MM.1S (cell line): ENCODE data around the gene TYW5.

Experiments
- DNase-seq: peaks from one replicate; pipeline ENCODE4 v3.0.0-alpha.2; 2015
- H2AFZ ChIP-seq: fragments of 300-600 bp; sonication (generic); 2 replicates; pipeline ENCODE4 v1.6.0; 2016; ENCODE audit warnings: antibody characterized with exemption, low read length
- H3F3A ChIP-seq: fragments of 300-600 bp; sonication (generic); 2 replicates; pipeline ENCODE4 v1.6.1; 2016; ENCODE audit warnings: mild to moderate bottlenecking, antibody characterized with exemption, low read length, moderate library complexity, mixed read lengths; ENCODE audit not compliant: insufficient read depth
- H3K27ac ChIP-seq: fragments of 300-600 bp; sonication (generic); 2 replicates; pipeline ENCODE4 v1.5.1; 2016; ENCODE audit warnings: mild to moderate bottlenecking, low read length
- H3K27me3 ChIP-seq: fragments of 300-600 bp; sonication (generic); replicated peaks from 2 replicates; pipeline ENCODE4 v1.6.0; 2016; ENCODE audit warnings: low read length; ENCODE audit not compliant: insufficient read depth
- H3K36me3 ChIP-seq: fragments of 300-600 bp; sonication (generic); replicated peaks from 2 replicates; pipeline ENCODE4 v1.6.1; 2016; ENCODE audit warnings: mild to moderate bottlenecking, low read length, mixed read lengths; ENCODE audit not compliant: insufficient read depth
- H3K4me1 ChIP-seq: fragments of 300-600 bp; sonication (generic); 2 replicates; pipeline ENCODE4 v1.6.1; 2016; ENCODE audit warnings: low read length, mixed read lengths
- H3K4me2 ChIP-seq: fragments of 300-600 bp; sonication (generic); 2 replicates; pipeline ENCODE4 v1.6.0; 2016; ENCODE audit warnings: low read depth, low read length
- H3K4me3 ChIP-seq: fragments of 300-600 bp; sonication (generic); 2 replicates; pipeline ENCODE4 v1.5.1; 2016; ENCODE audit warnings: low read length, mixed read lengths
- H3K79me2 ChIP-seq: fragments of 300-600 bp; sonication (generic); 2 replicates; pipeline ENCODE4 v1.6.1; 2016; ENCODE audit warnings: mixed run types, low read length, mixed read lengths
- H3K9ac ChIP-seq: fragments of 300-600 bp; sonication (generic); 2 replicates; pipeline ENCODE4 v1.6.1; 2016; ENCODE audit warnings: low read length, mixed read lengths
- H3K9me2 ChIP-seq: fragments of 300-600 bp; sonication (generic); replicated peaks from 2 replicates; pipeline ENCODE4 v1.6.1; 2016; ENCODE audit warnings: mild to moderate bottlenecking, low read length, mixed read lengths; ENCODE audit not compliant: insufficient read depth
- H3K9me3 ChIP-seq: fragments of 300-600 bp; sonication (generic); replicated peaks from 2 replicates; pipeline ENCODE4 v1.6.1; 2016; ENCODE audit warnings: mild to moderate bottlenecking, low read length, mixed read lengths; ENCODE audit not compliant: insufficient read depth
- H4K20me1 ChIP-seq: fragments of 300-600 bp; sonication (generic); 2 replicates; pipeline ENCODE4 v1.6.1; 2016; ENCODE audit warnings: mild to moderate bottlenecking, low read length, moderate library complexity, mixed read lengths; ENCODE audit not compliant: insufficient read depth
- CTCF ChIP-seq: fragments of 300-600 bp; sonication (generic); IDR thresholded peaks from 2 replicates; pipeline ENCODE4 v1.5.1; 2016; ENCODE audit warnings: antibody characterized with exemption, low read length, mixed read lengths
- EZH2 ChIP-seq: fragments of 300-600 bp; sonication (generic); optimal IDR thresholded peaks from 2 replicates; pipeline ENCODE3; 2017; ENCODE audit warnings: low read depth, mild to moderate bottlenecking, antibody characterized with exemption, low read length, mixed read lengths
- EZH2phosphoT487 ChIP-seq: fragments of 300-600 bp; sonication (generic); IDR thresholded peaks from 2 replicates; pipeline ENCODE4 v1.6.1; 2018; ENCODE audit warnings: antibody characterized with exemption, low read length

TYW5 gene

GRCh38 chr2:199992296-199992695 is 37.0 kb upstream of the TYW5 start:
- Histone ChIP-seq H3K9me2 (no peaks in the 10 kb centered on the region), H3K9ac (no peak overlapping the region), H3K9me3 (no peaks in the 10 kb centered on the region), H3F3A (no peaks in the 10 kb centered on the region), H2AFZ (no peak overlapping the region), H3K36me3 (no peaks in the 10 kb centered on the region), H3K27ac (no peak overlapping the region), H3K4me1 (no peaks in the 10 kb centered on the region), H3K79me2 (no peaks in the 10 kb centered on the region), H3K4me3 (no peak overlapping the region), H4K20me1 (no peaks in the 10 kb centered on the region), H3K27me3 (no peaks in the 10 kb centered on the region), H3K4me2 (no peak overlapping the region)
- DNase-seq, result no peak
- no peak for TF ChIP-seq EZH2
- TF ChIP-seq CTCF, result no peak
- no peak for TF ChIP-seq EZH2phosphoT487

- H3K9me3 ChIP-seq, result no peaks in the 10 kb centered on the region
- H3K4me1 ChIP-seq, result no peaks in the 10 kb centered on the region
- no peaks in the 10 kb centered on the region for H3K36me3 ChIP-seq
- H3K27me3 ChIP-seq, result no peaks in the 10 kb centered on the region
- H3K4me2 ChIP-seq, result no peak overlapping the region
- no peak for DNase-seq
- no peaks in the 10 kb centered on the region for H3F3A ChIP-seq
- no peaks in the 10 kb centered on the region for H3K79me2 ChIP-seq
- no peaks in the 10 kb centered on the region for H4K20me1 ChIP-seq
- no peaks in the 10 kb centered on the region for H3K9me2 ChIP-seq
- TF ChIP-seq CTCF (no peak), EZH2 (no peak), EZH2phosphoT487 (no peak)
- no peak overlapping the region for H3K9ac ChIP-seq
- H3K27ac ChIP-seq, result no peak overlapping the region
- no peak overlapping the region for H3K4me3 ChIP-seq
- H2AFZ ChIP-seq, result no peak overlapping the region
Measured at GRCh38 chr2:199991691-199992090, 36.4 kb upstream of the TYW5 start.

GRCh38 chr2:199989822-199990221 is 34.5 kb upstream of the TYW5 start:
- no peaks in the 10 kb centered on the region for H3K27me3 ChIP-seq
- H3K4me3 ChIP-seq, result no peak overlapping the region
- no peak for DNase-seq
- no peaks in the 10 kb centered on the region for H3K36me3 ChIP-seq
- no peaks in the 10 kb centered on the region for H4K20me1 ChIP-seq
- H3K9me3 ChIP-seq, result no peaks in the 10 kb centered on the region
- no peak for TF ChIP-seq CTCF
- TF ChIP-seq EZH2phosphoT487, result no peak
- TF ChIP-seq EZH2, result no peak
- no peaks in the 10 kb centered on the region for H3K79me2 ChIP-seq
- H2AFZ ChIP-seq, result no peak overlapping the region
- H3K4me2 ChIP-seq, result no peak overlapping the region
- H3K9ac ChIP-seq, result no peak overlapping the region
- H3K9me2 ChIP-seq, result no peaks in the 10 kb centered on the region
- peaks cover 4% of the 10 kb centered on the region; the same call in 1 of the 2 replicates for H3K4me1 ChIP-seq
- H3F3A ChIP-seq, result no peaks in the 10 kb centered on the region
- H3K27ac ChIP-seq, result no peak overlapping the region
